Measurements from ENCODE around the gene C1QTNF1. TPM values are rescaled to one million over a fixed set of nuclear protein-coding genes. Genes with fewer than 3 reads are reported as not detected.

The C1QTNF1 gene
- total RNA-seq, result 27.2 and 40.8 TPM in 2 replicates

GRCh38 chr17:79023886-79024771 lies at the start of gene C1QTNF1:
C1QTNF1 (plus strand) TSS chr17:79024169; CDS start chr17:79043969, 19,800 bp downstream.

GRCh38 chr17:78979780-78980623 lies 44.0 kb upstream of the C1QTNF1 start, which contains the start of gene LGALS3BP:
LGALS3BP (minus strand) TSS chr17:78979923; CDS start chr17:78977191, 2,732 bp downstream.

GRCh38 chr17:79009397-79010303 lies 14.3 kb upstream of the C1QTNF1 start, which contains the start of gene CANT1:
CANT1 (minus strand) TSS chr17:79009764; CDS start chr17:78997622, 12,142 bp downstream.

GRCh38 chr17:79074649-79075445 lies 50.9 kb downstream of the C1QTNF1 start, which contains the start of gene ENGASE:
ENGASE (plus strand) TSS chr17:79074824; CDS start chr17:79074945, 121 bp downstream.

Other genes with a start within 250 kb of the C1QTNF1 start
- gene CYTH1, start 241.9 kb upstream of the C1QTNF1 start, total RNA-seq, result 9.9 and 11.9 TPM in 2 replicates
- gene USP36, start 183.4 kb upstream of the C1QTNF1 start, total RNA-seq, result 29.8 and 43.6 TPM in 2 replicates
- 2.9 and 3.7 TPM in 2 replicates for gene CEP295NL, start 121.0 kb upstream of the C1QTNF1 start, total RNA-seq
- 99.7 and 129 TPM in 2 replicates for gene TIMP2, start 98.8 kb upstream of the C1QTNF1 start, total RNA-seq
- gene LGALS3BP, start 44.2 kb upstream of the C1QTNF1 start, total RNA-seq, result 211 and 369 TPM in 2 replicates
- 55.5 and 67.2 TPM in 2 replicates for gene CANT1, start 14.4 kb upstream of the C1QTNF1 start, total RNA-seq
- 7.7 and 12.5 TPM in 2 replicates for gene ENGASE, start 50.7 kb downstream of the C1QTNF1 start, total RNA-seq